ENCODE results near the gene APOE. TPM values are rescaled to one million over a fixed set of nuclear protein-coding genes. Genes with fewer than 3 reads are reported as not detected.

APOE gene
- polyA plus RNA-seq, 6 donors from 2014 or later = not detected

DNA sequence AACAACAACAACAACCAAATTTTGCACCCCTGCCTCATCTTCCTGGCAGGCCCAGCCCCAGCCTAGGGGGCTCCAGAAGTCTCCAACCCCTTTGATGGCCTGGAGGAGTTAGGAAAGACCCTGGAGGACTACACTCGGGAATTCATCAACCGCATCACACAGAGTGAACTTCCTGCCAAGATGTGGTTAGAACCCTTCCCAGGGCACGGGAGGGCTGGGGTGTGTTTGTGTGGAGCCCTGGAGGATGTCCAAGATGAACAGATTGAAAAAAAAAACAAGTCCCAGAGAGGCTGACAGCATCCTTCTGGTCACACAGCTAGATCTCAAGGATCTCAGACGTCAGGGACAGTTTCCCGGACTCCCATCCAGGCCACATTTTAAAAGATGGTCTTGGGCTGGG lies 22.1 kb downstream of the APOE start:
- ATAC-seq (ENCODE audit: low read depth in 2 of 2) = no peak
- no peaks in the 10 kb centered on the region for H3K36me3 Mint-ChIP-seq
- no peak for DNase-seq
- H3K27me3 Mint-ChIP-seq = peaks cover 3 to 43% (median 40%) of the 10 kb centered on the region in 3 donors
- H3K4me1 Mint-ChIP-seq = peaks cover 10 to 16% (median 14%) of the 10 kb centered on the region in 3 donors
- H3K27ac Mint-ChIP-seq = no peak overlapping the region
- H3K4me3 Mint-ChIP-seq = no peak overlapping the region
- no peaks in the 10 kb centered on the region for H3K9me3 Mint-ChIP-seq

DNA sequence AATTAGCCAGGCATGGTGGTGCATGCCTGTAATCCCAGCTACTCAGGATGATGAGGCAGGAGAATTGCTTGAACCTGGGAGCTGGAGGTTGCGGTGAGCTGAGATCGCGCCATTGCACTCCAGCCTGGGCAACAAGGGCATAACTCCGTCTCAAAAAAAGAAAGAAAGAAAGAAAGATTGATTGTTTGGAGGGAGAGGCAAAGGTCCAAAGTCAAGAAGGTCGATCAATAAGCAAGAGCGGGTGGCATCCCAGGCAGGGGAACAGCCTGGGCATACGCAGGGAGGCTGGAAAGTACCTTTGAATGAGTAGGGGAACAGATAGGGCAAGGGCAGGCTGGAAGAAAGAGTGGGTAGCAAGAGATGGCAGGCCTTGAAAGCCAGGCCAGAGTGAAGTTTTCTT lies 24.5 kb downstream of the APOE start:
- no peaks in the 10 kb centered on the region for H3K36me3 Mint-ChIP-seq
- DNase-seq = no peak
- peaks cover 7 to 33% (median 27%) of the 10 kb centered on the region in 3 donors for H3K27me3 Mint-ChIP-seq
- peaks cover 10 to 16% (median 14%) of the 10 kb centered on the region in 3 donors for H3K4me1 Mint-ChIP-seq
- ATAC-seq (ENCODE audit: low read depth in 2 of 2) = no peak
- no peak overlapping the region for H3K4me3 Mint-ChIP-seq
- H3K27ac Mint-ChIP-seq = peak overlapping the region in 1 of 6 donors; percentile 47
- no peaks in the 10 kb centered on the region for H3K9me3 Mint-ChIP-seq

DNA sequence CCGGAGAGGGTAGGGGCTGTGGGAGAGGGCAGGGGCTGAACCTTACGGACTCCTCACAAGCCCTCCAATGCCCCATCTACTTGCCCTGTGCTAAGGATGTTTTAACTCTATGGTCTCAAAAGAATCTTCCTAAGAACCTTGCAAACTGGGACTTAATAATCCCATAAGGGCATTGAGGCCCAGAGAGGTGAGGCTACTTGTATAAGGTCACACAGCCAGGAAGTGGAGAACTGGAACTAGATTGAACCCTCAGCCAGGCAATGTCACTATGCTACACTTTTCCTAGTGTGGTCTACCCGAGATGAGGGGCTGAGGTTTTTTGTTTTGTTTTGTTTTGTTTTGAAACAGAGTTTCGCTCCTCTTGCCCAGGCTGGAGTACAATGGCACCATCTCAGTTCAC lies 25.9 kb downstream of the APOE start:
- Mint-ChIP-seq H3K4me1 (peaks cover 7 to 10% (median 9%) of the 10 kb centered on the region in 3 donors), H3K36me3 (no peaks in the 10 kb centered on the region), H3K4me3 (no peak overlapping the region), H3K27ac (no peak overlapping the region), H3K27me3 (peaks cover 7 to 19% (median 13%) of the 10 kb centered on the region in 3 donors), H3K9me3 (no peaks in the 10 kb centered on the region)
- ATAC-seq (ENCODE audit: low read depth in 2 of 2) = no peak
- DNase-seq = no peak

DNA sequence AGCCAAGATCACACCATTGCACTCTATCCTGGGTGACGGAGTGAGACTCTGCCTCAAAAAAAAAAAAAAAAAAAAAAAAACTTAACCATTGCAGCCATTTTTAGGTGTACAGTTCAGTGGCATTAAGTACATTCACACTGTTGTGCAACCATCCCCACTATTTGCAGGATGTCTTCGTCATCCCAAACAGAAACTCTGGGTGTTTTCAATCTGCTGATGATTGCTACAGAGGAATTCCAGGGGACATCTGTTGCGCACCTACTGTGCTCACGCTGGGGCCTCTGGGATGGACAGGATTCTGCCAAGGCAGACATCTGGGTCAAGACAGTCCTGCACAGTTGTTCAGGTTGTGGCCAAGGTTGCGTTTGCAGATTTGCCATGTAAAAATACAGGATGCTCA lies 34.1 kb downstream of the APOE start:
- Mint-ChIP-seq H3K36me3 (no peaks in the 10 kb centered on the region), H3K27me3 (peaks cover 0 to 2% (median 0%) of the 10 kb centered on the region in 3 donors), H3K27ac (no peak overlapping the region), H3K4me1 (peaks cover 6 to 13% (median 8%) of the 10 kb centered on the region in 3 donors), H3K4me3 (no peak overlapping the region), H3K9me3 (no peaks in the 10 kb centered on the region)
- DNase-seq = no peak
- ATAC-seq (ENCODE audit: low read depth in 2 of 2) = no peak

DNA sequence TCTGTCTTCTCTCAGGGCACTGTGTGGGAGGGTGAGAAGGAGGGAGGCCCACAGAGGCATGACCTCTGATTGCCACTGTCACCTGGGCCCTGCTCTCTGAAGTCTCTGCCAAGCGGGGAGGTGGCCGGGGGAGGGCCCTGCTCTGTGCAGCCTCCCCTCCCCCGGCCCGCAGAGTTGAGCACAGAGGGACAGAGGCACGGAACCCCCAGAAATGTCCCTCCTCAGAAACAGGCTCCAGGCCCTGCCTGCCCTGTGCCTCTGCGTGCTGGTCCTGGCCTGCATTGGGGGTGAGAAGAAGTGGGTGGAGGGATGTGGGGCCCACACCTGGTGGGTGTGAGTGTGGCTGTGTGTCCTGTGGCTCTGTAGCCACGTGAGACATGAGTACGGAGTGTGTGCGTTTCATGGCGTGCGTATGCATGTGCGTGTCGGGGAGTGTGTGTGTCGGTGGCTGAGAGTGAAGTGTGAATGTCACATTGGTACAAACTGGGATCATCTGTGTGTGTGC lies 36.5 kb downstream of the APOE start, which contains the start of gene APOC4:
TSS of gene APOC4 (plus strand) at position 171 of the 505 bp plus-strand sequence. CDS start at position 212, 41 bp downstream.
- Mint-ChIP-seq H3K27ac (no peak within 1 kb of the TSS), H3K9me3 (no peaks in the 10 kb centered on the region), H3K36me3 (no peaks in the 10 kb centered on the region), H3K4me3 (peak within 1 kb of the TSS in 1 of 8 donors; percentile 74), H3K4me1 (peaks cover 6 to 13% (median 8%) of the 10 kb centered on the region in 3 donors), H3K27me3 (no peaks in the 10 kb centered on the region)
- no peak for ATAC-seq (ENCODE audit: low read depth in 2 of 2)
- DNase-seq = no peak

DNA sequence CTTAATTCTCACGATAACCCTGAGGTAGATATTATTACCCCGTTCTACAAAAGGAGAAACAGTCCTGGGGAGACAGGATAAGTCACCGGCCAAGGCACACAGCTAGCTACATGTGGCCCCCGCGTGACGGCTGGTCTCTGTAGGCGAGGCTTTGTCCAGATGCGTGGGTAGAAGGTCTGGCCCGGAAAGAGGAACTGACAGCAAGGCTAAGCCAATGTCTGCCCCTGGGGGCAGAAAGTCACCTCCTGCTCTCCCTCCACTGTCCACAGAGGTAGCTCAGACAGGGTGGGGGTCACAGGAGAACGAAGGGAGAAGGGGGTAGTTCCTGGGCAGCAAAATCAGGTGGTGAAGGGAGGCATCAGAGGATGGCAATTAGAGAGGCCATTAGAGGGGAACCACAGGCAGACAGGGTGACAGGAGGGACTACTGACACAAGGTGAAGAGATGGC lies 38.2 kb downstream of the APOE start:
- peak overlapping the region in 3 of 6 donors; percentile 34 to 75 (median 69) for H3K27ac Mint-ChIP-seq
- ATAC-seq (ENCODE audit: low read depth in 2 of 2) = peak; percentile 84 to 95
- H3K27me3 Mint-ChIP-seq = no peaks in the 10 kb centered on the region
- peak overlapping the region in 2 of 8 donors; percentile 24 to 54 for H3K4me3 Mint-ChIP-seq
- peaks cover 6 to 13% (median 8%) of the 10 kb centered on the region in 3 donors for H3K4me1 Mint-ChIP-seq
- peak; percentile 37 for DNase-seq
- no peaks in the 10 kb centered on the region for H3K9me3 Mint-ChIP-seq
- H3K36me3 Mint-ChIP-seq = no peaks in the 10 kb centered on the region

DNA sequence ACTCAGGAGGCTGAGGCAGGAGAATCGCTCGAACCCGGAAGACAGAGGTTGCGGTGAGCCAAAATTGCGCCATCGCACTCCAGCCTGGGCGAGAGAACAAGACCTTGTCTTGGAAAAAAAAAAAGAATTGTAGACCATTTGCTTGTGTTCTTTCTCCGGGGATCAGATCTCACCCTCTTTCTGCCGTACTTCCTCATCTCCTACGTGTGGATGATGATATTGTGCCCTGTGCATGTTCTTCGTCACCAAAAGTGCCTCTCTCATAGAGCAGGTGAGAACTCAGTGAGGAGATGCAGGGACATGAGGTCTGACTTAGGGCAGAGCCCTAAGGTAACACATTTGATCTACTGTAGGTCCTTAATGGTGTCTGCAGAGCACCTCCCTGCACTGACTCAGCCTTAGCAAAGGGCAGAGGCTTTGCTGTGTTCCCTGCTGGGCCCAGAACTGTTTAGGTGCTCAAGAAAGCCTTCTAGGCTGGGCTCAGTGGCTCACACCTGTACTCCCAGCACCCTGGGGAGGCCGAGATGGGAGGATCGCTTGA lies 41.5 kb downstream of the APOE start:
- Mint-ChIP-seq H3K27ac (peak overlapping the region in 1 of 6 donors; percentile 62), H3K4me1 (peaks cover 10 to 16% (median 13%) of the 10 kb centered on the region in 3 donors), H3K36me3 (no peaks in the 10 kb centered on the region), H3K9me3 (no peaks in the 10 kb centered on the region), H3K4me3 (no peak overlapping the region), H3K27me3 (no peaks in the 10 kb centered on the region)
- DNase-seq (no peak), ATAC-seq (ENCODE audit: low read depth in 2 of 2) (no peak)

DNA sequence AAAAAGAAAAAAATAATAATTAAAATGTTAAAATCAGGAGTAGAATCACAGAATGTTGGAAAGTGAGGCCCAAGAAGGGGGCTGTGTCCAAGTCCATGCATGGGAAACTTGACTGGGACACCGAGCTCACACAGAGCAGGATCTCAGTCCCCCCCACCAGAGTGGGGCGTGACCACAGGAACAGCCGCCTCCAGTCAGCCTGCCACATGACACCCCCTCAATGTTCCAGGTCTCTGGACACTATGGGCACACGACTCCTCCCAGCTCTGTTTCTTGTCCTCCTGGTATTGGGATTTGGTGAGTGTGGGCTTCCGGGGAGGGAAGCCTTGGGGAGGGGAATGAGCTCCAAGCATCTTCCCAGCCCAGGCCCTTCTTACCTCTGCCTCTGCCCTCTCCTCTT lies 42.6 kb downstream of the APOE start:
- no peak overlapping the region for H3K4me3 Mint-ChIP-seq
- ATAC-seq (ENCODE audit: low read depth in 2 of 2) (no peak), DNase-seq (no peak)
- no peaks in the 10 kb centered on the region for H3K9me3 Mint-ChIP-seq
- peaks cover 10 to 16% (median 13%) of the 10 kb centered on the region in 3 donors for H3K4me1 Mint-ChIP-seq
- H3K36me3 Mint-ChIP-seq = no peaks in the 10 kb centered on the region
- no peaks in the 10 kb centered on the region for H3K27me3 Mint-ChIP-seq
- peak overlapping the region in 1 of 6 donors; percentile 81 for H3K27ac Mint-ChIP-seq

DNA sequence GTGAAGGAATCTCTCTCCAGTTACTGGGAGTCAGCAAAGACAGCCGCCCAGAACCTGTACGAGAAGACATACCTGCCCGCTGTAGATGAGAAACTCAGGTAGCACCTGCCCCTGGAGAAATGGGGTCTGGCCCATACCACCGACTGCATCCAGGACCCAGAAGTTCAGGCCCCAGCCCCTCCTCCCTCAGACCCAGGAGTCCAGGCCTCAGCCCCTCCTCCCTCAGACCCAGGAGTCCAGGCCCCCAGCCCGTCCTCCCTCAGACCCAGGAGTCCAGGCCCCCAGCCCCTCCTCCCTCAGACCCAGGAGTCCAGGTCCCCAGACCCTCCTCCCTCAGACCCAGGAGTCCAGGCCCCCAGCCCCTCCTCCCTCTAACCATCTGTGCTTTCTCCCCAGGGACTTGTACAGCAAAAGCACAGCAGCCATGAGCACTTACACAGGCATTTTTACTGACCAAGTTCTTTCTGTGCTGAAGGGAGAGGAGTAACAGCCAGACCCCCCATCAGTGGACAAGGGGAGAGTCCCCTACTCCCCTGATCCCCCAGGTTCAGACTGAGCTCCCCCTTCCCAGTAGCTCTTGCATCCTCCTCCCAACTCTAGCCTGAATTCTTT lies 43.3 kb downstream of the APOE start:
- Mint-ChIP-seq H3K4me3 (no peak overlapping the region), H3K27me3 (no peaks in the 10 kb centered on the region), H3K27ac (peak overlapping the region in 3 of 6 donors; percentile 69 to 81 (median 74)), H3K9me3 (no peaks in the 10 kb centered on the region), H3K36me3 (no peaks in the 10 kb centered on the region), H3K4me1 (peaks cover 9 to 15% (median 14%) of the 10 kb centered on the region in 3 donors)
- ATAC-seq (ENCODE audit: low read depth in 2 of 2) = no peak
- DNase-seq = no peak

DNA sequence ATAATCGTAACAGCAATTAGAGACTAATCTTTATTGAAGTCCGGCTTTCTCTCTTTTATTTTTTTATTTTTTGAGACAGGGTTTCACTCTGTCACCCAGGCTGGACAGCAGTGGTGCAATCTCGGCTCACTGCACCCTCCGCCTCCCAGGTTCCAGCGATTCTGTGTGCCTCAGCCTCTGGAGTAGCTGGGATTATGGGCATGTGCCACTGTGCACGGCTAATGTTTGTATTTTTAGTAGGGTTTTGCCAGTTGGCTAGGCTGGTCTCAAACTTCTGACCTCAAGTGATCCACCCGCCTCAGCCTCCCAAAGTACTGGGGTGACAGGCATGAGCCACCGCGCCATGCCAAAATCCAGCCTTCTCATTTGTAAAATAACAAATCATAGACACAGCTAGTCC lies 44.0 kb downstream of the APOE start:
- Mint-ChIP-seq H3K4me1 (peaks cover 8 to 18% (median 15%) of the 10 kb centered on the region in 3 donors), H3K27me3 (no peaks in the 10 kb centered on the region), H3K4me3 (peak overlapping the region in 1 of 8 donors; percentile 38), H3K9me3 (no peaks in the 10 kb centered on the region), H3K36me3 (no peaks in the 10 kb centered on the region), H3K27ac (no peak overlapping the region)
- no peak for ATAC-seq (ENCODE audit: low read depth in 2 of 2)
- DNase-seq = no peak

DNA sequence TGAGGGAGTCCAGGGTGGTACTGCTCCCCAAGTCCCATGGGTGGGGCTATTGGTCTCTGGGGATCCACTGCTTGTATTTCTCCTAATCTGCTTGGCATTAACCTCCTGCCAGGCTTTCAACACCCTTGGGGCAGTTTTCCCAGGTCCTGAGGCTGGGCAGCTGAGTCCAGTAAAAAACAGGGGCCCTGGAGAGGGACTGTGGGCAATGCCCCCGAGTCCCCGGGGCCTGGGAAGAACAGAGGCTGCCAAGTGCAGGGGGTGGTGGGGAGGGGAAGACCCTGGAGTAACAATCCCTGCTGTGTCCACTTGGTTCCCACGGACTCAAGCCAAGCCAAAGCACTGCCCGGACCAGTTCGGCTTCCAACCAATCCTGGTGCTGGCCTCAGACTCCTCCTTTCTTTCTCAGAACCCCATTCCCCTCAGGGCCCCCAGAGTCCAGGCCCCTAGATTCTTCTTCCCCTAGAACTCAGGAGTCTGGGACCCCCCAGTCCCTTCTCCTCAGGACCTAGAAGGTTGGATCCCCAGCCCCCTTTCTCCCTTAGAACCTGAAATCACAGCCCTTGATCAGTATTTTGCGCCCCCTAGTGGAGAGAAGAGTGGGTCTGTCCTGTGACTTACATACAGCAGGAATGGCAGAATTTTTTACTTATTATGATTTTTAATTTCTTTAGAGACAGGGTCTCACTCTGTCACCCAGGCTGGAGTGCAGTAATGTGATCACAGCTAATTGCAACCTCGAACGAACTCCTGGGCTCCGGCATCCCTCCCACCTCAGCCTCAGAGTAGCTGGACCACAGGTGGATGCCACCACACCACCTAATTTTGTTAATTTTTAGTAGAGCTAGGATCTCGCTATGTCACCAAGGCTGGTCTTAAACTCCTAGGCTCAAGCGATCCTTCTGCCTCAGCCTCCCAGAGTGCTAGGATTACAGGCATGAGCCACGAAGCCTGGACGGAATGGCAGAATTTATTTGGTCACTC lies 45.9 kb downstream of the APOE start:
- ATAC-seq (ENCODE audit: low read depth in 2 of 2) (no peak), DNase-seq (peak; percentile 69)
- Mint-ChIP-seq H3K36me3 (no peaks in the 10 kb centered on the region), H3K9me3 (no peaks in the 10 kb centered on the region), H3K27me3 (no peaks in the 10 kb centered on the region), H3K4me3 (peak overlapping the region in 5 of 8 donors; percentile 16 to 82 (median 51)), H3K27ac (peak overlapping the region in 3 of 6 donors; percentile 20 to 96 (median 73)), H3K4me1 (peaks cover 18 to 31% (median 30%) of the 10 kb centered on the region in 3 donors)

DNA sequence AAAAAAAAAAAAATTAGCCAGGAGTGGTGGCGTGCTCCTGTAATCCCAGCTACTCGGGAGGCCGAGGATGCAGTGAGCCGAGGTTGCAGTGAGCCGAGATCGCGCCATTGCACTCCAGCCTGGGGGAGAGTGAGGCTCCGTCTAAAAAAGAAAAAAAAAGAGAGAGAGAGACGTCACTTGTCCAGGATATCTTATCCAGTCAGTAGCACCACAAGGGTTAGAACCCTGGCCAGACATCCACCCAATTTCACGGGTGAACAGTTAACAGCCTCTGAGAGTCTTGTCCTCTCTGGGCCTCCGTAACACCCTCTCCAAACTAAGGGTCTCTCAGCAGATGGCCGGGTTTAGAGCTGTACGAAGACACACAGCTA lies 48.7 kb downstream of the APOE start:
- H3K27ac Mint-ChIP-seq = peak overlapping the region; percentile 94 to 100 (median 97)
- H3K4me1 Mint-ChIP-seq = peaks cover 34 to 58% (median 55%) of the 10 kb centered on the region in 3 donors
- H3K9me3 Mint-ChIP-seq = no peaks in the 10 kb centered on the region
- ATAC-seq (ENCODE audit: low read depth in 2 of 2) (no peak), DNase-seq (no peak)
- peak overlapping the region; percentile 91 to 100 (median 98) for H3K4me3 Mint-ChIP-seq
- H3K27me3 Mint-ChIP-seq = no peaks in the 10 kb centered on the region
- H3K36me3 Mint-ChIP-seq = no peaks in the 10 kb centered on the region
